Fibroblast of lung (primary cell): ENCODE data around the gene HOXC10. TPM values are rescaled to one million over a fixed set of nuclear protein-coding genes. Genes with fewer than 3 reads are reported as not detected.

ENCODE experiments used
- DNase-seq, 2 donors: peaks; one replicate each; pipeline versions ENCODE4 v3.0.0 to v3.0.0-alpha.2; 2010; ENCODE audit warnings: low read depth in 2 of 2
- H2AFZ ChIP-seq: 2 replicates; pipeline ENCODE4 v1.5.1; 2012; ENCODE audit warnings: low read length, control low read depth, inconsistent platforms
- H3K27ac ChIP-seq: 2 replicates; pipeline ENCODE4 v1.5.1; 2011; ENCODE audit warnings: low read length, control low read depth; ENCODE audit not compliant: insufficient read depth
- H3K27me3 ChIP-seq: 2 replicates; pipeline ENCODE4 v1.5.1; 2011; ENCODE audit warnings: mild to moderate bottlenecking, low read length; ENCODE audit not compliant: control insufficient read depth, insufficient read depth
- H3K36me3 ChIP-seq: 2 replicates; pipeline ENCODE4 v1.5.1; 2011; ENCODE audit warnings: low read length; ENCODE audit not compliant: control insufficient read depth, insufficient read depth
- H3K4me1 ChIP-seq: 2 replicates; pipeline ENCODE4 v1.5.1; 2011; ENCODE audit warnings: low read length; ENCODE audit not compliant: control insufficient read depth, insufficient read depth; ENCODE audit errors: extremely low read depth
- H3K4me2 ChIP-seq: 2 replicates; pipeline ENCODE4 v1.5.1; 2011; ENCODE audit warnings: low read length, control low read depth; ENCODE audit not compliant: insufficient read depth; ENCODE audit errors: extremely low read depth
- H3K4me3 ChIP-seq, 4 experiments: fragments of 200-600 bp in 1 of 4; sonication (generic) in 1 of 4; replicated peaks in 1 of 4; 2 replicates each; pipeline ENCODE4 v1.5.1; 2011 to 2016; ENCODE audit warnings: low read length in 4 of 4, low read depth in 3 of 4, mild to moderate bottlenecking in 3 of 4, control low read depth in 2 of 4, inconsistent platforms in 1 of 4, mixed read lengths in 1 of 4; ENCODE audit not compliant: insufficient read depth in 1 of 4; ENCODE audit errors: control extremely low read depth in 1 of 4
- H3K79me2 ChIP-seq: 2 replicates; pipeline ENCODE4 v1.5.1; 2012; ENCODE audit warnings: mild to moderate bottlenecking, low read length, inconsistent platforms; ENCODE audit not compliant: control insufficient read depth, insufficient read depth
- H3K9ac ChIP-seq: 2 replicates; pipeline ENCODE4 v1.5.1; 2011; ENCODE audit warnings: mild to moderate bottlenecking, low read length, control low read depth; ENCODE audit not compliant: insufficient read depth
- H3K9me3 ChIP-seq: 2 replicates; pipeline ENCODE4 v1.5.1; 2012; ENCODE audit warnings: low read depth, low read length; ENCODE audit not compliant: control insufficient read depth, insufficient read depth
- H4K20me1 ChIP-seq: 2 replicates; pipeline ENCODE4 v1.5.1; 2011; ENCODE audit warnings: low read length; ENCODE audit not compliant: control insufficient read depth, insufficient read depth; ENCODE audit errors: extremely low read depth
- CTCF ChIP-seq, 2 donors: IDR thresholded peaks in 1 of 2; conservative IDR thresholded peaks in 1 of 2; 1 replicate in 1 of 2; 2 replicates in 1 of 2; pipeline ENCODE4 v1.5.1; 2011 to 2012; ENCODE audit warnings: low read length in 2 of 2, control low read depth in 1 of 2, inconsistent platforms in 1 of 2, low read depth in 1 of 2, mild to moderate bottlenecking in 1 of 2
- EZH2 ChIP-seq: IDR thresholded peaks from 2 replicates; pipeline ENCODE4 v1.5.1; 2012; ENCODE audit warnings: low read length, control low read depth, mild to moderate bottlenecking; ENCODE audit errors: missing control alignments
- polyA plus RNA-seq, 2 donors: library from polyadenylated mRNA; depleted of rRNA in 1 of 2; stranded (reverse) in 1 of 2; unstranded in 1 of 2; fragments of >200 nt; gene quantifications; 2 replicates each; pipeline ENCODE4 v1.2.1, GENCODE V29; 2011 to 2012; ENCODE audit warnings: missing spikeins in 1 of 2
- total RNA-seq: library from RNA; depleted of rRNA; stranded (reverse); fragments of >200 nt; gene quantifications from 2 replicates; pipeline ENCODE4 v1.2.1, GENCODE V29; 2014

Gene HOXC10
- total and polyA plus RNA-seq, 2 donors (not counting 1 experiment from before 2014, with no cell fraction given): 0.06 TPM; not detected in 1

GRCh38 chr12:53961025-53961761, 23.8 kb upstream of the HOXC10 start:
- H3K9me3 ChIP-seq: no peaks in the 10 kb centered on the region
- no peak overlapping the region for H3K4me2 ChIP-seq
- no peaks in the 10 kb centered on the region for H3K4me1 ChIP-seq
- H3K79me2 ChIP-seq: no peaks in the 10 kb centered on the region
- no peak for DNase-seq
- H3K9ac ChIP-seq: no peak overlapping the region
- no peak for TF ChIP-seq CTCF (conservative IDR thresholded peaks at IDR 0.05 in 1 of 2, IDR thresholded peaks at IDR 0.05 in 1 of 2; ENCODE audit: low read depth in 1 of 2, low read length in 2 of 2)
- TF ChIP-seq EZH2: peak; percentile 78
- H3K4me3 ChIP-seq: no peak overlapping the region
- H3K27ac ChIP-seq: no peak overlapping the region
- H4K20me1 ChIP-seq: no peaks in the 10 kb centered on the region
- no peak overlapping the region for H2AFZ ChIP-seq
- H3K27me3 ChIP-seq: peaks cover 95% of the 10 kb centered on the region
- H3K36me3 ChIP-seq: no peaks in the 10 kb centered on the region

GRCh38 chr12:53963005-53963404, 21.9 kb upstream of the HOXC10 start:
- DNase-seq: no peak
- Histone ChIP-seq H3K79me2 (no peaks in the 10 kb centered on the region), H3K9ac (no peak overlapping the region)

More at GRCh38 chr12:53963005-53963404, 21.9 kb upstream of the HOXC10 start:
- H3K4me2 ChIP-seq: no peak overlapping the region
- no peaks in the 10 kb centered on the region for H3K9me3 ChIP-seq
- no peak overlapping the region for H2AFZ ChIP-seq
- no peak overlapping the region for H3K27ac ChIP-seq
- no peak for TF ChIP-seq CTCF (conservative IDR thresholded peaks at IDR 0.05 in 1 of 2, IDR thresholded peaks at IDR 0.05 in 1 of 2; ENCODE audit: low read depth in 1 of 2, low read length in 2 of 2)
- TF ChIP-seq EZH2: no peak
- H3K27me3 ChIP-seq: peaks cover 95% of the 10 kb centered on the region
- H3K4me1 ChIP-seq: no peaks in the 10 kb centered on the region
- H3K4me3 ChIP-seq: no peak overlapping the region
- H4K20me1 ChIP-seq: no peaks in the 10 kb centered on the region
- H3K36me3 ChIP-seq: no peaks in the 10 kb centered on the region
